Middle frontal gyrus (tissue), 1 donor: ENCODE results near the gene LMF2.

Source experiments
- DNase-seq: peaks from one replicate; pipeline ENCODE4 v3.0.0-alpha.2; 2015; ENCODE audit warnings: low spot score; ENCODE audit errors: extremely low spot score

The LMF2 gene

DNA sequence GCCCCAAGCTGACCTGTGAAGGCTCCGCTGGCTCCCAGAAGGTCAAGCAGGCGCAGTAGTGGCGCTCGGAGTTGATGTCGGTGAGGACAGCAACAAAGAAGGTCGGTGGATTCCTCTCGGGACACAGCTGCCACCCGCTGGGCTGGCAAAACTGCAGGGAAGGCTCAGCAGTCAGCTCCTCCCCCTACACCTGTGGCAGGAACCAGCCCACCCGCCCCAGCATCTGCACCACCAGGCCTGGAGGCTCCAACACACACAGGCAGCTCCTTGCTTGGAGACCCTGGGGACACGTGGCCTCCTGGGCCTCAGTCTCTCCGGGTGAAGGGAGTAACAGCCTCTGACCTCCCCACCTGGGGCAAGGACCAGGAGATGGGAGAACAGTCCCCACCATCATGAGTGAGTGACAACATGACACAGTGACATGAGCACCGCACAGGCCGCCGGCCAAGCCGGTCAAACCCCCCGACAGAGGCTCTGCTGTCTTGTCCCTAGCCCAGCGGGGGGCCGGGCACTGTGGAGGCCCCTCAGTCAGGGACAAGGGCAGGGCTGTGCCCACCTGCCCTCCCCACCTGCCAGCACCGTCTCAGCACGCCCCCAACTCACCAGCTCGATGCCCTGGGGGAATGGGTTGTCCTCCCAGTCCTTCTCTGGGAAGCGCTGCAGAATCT is 39.6 kb downstream of the LMF2 start:
- no peak for DNase-seq

DNA sequence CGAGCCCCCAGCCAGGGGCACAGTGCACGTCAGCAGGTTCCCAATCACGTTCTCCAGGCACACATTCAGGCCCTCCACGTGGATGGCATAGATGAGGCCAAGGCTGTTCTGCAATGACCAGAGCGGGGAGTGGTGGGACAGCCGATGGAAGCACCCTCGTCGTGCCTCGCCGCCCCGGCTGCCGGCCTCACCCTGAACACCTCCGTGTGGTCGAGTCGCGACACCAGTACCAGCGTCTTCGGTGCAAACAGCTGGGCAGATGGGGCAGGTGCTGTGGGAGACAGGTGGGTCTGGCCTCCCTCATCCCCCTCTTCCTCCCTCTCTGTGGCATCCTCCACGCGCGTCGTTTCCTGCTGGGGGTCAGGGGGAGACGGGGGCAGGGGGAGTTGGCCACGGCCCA is 40.2 kb downstream of the LMF2 start:
- no peak for DNase-seq

DNA sequence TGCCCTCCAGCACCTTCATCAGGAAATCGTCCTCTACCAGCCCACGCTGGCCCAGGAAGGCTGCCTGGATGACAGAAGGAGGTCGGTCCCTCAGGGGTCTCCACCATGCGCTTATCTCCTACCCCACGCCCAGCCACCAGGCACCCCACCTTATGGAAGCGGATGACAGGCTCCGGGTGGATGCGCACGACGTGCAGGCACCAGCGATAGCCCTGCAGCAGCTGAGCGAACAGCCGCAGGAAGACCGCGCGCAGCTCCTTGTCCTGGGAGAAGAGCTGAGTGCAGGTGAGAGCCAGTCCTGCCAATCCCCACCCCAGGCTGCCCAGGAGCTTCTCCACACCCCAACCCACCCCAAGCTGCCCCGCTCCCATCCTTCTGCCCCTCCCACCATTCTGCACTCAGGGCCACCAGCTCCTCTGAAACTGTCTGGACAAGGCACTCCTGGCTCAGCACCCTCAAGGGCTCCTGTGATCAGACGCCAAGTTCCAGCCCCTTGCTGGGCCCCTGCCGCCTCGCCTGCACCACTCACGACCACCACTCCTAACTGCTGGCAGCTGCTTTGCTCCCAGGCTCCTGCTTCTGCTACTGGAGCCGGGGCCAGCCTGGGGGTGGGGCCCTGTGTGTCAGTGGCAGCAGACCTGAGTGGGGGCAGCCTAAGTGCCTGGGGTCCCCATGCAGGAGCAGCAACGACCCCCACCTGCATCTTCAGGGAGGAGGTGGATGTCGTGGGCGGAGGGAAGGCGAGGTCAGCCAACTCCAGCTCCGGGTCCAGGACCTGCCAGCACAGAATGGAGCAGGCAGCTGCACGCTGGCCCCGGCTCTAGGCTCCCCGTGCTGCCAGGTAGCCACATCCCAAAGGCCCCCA is 42.2 kb downstream of the LMF2 start:
- no peak for DNase-seq

DNA sequence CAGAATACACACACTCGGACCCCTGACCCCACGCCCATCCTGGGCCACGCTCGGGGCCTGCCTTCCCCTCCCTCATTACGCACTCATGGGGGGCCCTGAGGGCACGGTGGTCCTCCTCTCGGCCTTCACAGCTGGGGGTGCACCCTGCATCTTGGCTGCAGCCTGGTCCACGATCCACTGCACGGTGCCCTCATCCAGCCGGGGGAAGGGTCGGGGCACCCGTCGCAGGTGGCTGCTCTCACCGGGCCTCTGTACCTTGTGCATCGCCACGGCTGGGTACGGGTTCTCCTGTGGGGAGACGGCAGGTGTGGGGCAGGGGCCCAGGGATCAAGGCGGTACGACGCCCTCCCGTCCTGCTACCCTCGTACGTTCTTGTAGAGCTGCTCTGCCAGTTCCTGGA is 43.1 kb downstream of the LMF2 start:
- no peak for DNase-seq

DNA sequence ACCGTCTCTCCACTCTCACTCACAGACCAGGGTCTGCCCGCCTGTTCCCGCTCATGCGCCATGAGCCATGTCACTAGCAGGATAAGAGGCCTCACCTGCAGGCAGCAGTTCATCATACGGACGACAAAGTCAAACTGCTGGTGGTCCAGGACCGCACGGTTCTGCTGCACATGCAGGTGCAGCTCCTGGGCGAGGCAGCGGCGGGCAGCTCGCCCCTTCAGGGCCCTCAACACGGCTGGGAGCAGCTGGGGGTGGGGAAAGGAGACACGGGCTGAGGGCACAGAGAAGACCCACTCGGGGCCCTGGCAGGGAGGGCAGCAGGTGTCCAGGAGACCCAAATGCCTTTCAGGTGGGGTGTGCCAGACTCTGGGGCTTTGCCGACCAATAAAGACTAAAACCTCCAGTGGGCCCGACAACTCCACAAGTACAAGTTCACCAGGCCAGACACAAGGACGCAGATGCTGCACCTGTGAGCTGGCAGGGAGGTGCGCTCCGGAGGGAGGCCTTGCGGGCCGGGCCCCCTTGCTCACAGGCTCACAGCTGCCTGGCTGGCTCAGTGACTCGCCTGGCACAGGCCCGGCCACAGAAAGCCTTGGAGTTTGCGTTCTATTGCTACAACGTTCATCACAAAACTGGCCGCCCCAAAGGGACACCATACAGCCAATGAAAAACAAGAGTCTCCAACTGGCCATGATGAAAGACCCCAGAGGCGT is 44.2 kb downstream of the LMF2 start:
- no peak for DNase-seq

DNA sequence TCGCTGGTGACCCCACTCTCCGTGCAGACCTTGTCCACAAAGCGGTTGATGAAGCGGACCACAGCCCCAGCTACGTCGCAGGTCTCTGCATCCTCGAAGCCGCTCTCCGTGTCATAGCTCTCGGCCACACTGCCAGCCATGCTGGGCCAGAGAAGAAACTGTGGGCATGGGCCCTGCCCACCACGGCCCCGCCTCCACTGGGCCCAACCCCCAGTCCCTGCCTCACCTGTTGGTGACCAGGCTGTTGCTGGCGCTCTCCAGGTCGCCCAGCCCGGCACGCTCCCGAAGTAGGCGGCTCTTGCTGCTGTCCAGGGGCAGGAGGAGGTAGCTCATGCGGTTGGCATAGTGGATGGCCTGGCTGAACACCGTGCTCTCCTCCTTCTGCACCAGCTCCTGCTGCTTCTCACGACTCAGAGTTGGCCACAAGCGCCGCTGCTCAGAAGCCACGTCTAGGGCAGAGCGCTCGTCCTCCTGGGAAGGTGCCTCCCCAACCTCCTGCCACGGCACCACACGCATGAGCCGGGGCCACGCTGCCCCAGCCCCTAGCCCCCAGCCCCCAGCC is 45.4 kb downstream of the LMF2 start:
- no peak for DNase-seq

DNA sequence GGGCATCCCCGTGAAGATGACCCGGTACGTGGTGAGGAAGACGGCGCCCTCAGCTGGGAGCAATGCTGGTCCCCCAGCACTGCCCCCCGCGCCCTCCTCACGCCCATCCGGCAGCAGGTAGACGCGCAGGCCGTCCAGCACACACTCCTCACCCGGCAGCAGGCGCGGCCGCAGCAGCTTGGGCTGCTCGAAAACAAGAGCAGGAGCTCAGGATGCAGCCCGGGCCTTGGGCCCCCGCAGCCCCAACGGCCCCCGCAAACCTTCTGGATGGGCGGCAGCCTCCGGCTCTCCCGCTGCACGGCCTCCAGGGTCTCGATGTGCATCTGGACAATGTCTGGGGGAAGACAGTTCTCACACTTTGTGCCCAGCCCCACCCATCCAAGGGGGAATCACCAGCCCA is 46.0 kb downstream of the LMF2 start:
- DNase-seq: no peak

DNA sequence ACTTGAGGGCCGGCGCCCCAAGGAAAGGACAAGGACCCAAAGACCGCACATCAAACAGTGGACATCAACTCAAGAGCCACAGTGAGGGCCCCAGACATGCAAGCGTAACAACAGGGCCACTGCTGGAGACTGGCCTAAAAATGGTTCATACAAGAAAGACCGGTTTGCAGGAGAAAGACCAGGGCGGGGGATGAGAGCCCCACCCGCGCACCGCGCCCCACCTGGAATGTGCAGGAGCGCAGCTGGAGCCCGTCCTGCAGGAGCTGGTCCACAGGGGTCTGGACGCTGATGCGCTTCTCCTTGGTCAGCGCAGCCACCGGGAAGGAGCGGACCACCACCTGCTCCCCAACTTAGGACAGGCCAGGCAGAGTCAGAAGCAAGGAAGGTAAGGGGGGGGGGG is 46.6 kb downstream of the LMF2 start:
- no peak for DNase-seq

DNA sequence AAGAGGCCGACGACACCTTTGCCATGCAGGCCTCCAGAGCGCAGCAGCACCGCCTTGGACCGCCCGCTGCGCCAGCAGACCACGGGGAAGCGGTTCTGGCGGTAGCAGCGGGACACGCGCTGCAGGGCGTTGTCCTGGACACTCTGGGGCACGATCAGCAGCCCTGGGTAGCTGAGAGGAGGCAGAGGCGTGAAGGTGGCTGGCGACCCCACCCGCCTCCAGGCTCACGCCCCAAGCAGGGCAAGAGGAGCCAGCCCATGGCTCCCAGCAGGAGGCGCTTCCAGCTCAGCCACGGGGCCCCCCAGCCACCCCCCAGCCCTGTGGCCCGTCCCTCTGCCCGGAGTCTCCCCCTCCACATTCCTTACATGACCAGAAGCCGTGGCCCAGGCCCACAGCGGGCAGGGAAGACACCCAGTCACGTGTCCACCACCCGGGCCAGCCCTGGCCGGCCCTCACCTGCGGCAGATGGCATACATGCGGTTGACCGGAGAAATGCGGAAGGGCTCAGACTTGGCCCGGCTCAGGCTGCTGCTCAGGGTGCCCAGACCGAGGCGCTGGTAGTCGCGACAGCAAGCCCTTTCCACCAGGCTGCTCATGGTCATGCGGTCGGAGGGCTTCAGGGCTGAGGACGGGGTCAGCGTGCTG is 47.9 kb downstream of the LMF2 start:
- no peak for DNase-seq

DNA sequence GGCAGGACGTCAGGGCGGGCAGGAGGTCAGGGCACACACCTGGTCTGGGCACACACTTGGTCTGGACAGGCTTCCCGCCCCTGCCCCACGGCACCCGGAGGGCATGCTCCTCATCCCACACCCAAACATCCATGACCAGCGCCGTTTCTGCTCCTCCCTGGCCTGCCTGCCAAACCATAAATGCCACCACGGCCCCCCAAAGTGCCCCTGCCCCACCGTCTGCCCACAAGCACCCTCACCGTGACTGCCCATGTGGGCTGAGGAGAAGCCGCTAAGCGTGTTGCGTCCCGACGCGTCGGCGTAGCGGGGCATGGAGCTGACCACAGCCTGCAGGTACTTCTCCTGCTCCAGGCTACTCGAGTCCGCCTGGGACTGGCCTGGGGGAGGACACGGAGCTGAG is 48.5 kb downstream of the LMF2 start:
- no peak for DNase-seq

DNA sequence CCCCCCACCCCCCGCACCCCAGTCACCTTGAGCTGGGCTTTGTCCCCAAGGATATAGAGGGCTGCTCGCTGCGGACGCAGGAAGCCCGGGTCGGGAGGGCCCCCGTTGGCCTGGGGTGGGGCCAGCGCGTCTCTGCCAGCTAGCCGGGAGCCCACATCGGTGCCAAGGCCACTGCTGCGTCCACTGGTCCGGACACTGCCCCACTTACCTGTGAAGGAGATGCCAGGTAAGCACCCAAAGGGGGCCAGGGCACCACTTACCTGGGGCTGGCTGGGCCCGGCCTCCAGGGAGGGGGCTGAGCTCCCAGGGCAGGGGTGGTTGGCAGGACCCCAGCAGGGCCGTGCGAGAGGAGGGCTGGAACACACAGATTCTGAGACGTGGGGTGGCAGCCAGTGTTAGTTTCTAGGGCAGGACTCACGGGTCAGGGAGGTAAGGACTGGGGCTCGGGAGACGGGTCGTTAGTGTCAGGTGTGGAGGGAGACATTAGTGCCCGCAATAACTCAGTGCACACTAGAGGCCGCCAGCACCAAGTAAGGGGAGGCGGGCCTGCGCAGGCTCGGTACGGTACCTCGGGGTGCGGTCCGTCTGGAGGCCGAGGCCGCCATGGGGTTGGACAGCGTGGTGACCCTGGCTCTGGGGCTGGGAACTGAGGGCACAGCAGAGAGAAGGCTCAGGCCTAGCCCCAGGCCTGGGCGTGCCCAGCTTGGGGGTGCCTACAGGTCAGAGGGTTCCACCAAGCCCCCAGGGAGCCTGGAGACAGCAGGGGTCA is 50.9 kb downstream of the LMF2 start:
- DNase-seq: no peak

DNA sequence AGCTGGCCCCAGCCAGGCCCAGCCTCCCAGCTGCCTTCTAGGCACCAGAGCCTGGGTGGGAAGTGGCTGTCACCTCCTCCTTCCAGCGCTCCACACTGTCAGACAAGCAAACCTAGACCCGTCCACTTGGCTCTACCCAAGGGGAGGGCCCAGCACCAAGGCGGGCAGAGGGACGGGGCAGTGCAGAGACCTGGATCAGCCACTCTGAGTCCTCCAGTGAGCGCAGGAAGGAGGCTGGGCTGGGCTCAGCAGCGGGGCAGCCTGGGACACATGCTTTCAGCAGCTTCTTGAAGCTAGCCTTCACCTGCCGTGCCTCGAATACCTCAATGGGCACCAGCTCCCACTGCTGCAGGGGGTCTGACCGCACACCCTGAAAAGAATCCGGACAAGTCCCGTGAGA is 51.5 kb downstream of the LMF2 start:
- DNase-seq: no peak

DNA sequence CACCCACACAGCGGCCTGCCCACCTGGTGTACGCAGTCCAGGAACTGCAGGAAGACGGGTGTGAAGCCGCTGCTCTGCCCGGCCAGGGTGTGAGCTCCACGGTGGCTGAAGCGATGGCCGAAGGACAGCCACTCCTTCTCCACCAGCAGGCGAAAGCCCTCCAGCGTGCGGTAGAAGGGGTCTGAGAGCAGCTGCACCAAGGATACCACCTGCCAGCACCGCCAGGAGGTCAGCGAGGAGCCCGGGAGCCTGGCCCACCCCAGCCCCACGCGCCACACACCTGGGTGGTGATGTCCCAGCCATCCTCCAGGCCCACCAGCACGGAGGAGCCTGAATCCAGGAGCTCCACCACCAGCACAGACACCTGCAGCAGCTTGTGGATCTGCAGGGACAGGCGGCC is 52.3 kb downstream of the LMF2 start:
- no peak for DNase-seq

DNA sequence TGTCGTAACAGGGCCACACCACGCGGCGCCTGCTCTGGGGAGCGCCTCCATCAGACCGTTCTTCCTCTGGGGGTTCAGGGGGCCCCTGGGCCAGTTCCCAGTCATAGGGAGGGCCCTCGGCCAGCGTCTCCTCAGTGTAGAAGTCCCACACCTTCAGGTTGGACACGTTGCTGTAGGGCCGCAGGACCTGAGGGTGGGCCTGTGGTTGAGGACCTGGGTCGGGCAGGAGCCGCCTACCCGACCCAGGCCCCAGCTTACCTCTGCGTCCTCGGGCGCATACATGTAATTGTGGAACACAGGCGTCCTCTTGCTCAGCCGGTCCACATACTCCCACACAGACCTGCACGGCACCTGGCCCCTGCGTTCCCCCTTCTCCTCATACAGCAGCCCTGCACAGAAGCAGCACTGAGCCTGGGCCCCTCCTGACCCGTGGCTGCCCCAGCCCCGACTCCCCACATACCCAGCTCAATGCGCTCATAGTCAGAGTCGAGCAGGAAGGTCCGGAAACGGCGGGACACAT is 52.9 kb downstream of the LMF2 start:
- no peak for DNase-seq
